ENCODE results near the gene GRM8.

The GRM8 gene

DNA sequence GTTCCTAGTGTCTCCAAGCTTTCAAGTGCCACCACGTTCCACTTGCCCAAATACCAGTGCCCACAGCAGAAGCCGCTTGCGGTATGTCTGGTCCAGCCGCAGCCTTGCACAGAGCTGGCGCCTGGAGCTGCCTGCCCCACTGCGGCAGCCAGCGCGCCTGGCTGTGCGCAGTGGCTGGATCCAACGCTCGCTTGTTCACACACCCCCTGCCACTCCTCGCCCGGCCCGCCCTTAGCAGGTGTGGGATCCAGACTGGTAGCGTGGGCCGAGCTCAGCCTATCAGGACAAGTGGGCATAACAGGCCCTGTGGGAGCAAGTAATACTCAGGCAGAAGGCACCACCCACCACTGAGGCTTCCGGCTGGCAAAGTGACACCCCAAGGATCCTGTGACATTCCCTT is 294.4 kb downstream of the GRM8 start:
- DNase-seq (ENCODE audit: low read depth) = no peak
- H3K4me3 ChIP-seq (ENCODE audit: low read length) = no peak overlapping the region
- TF ChIP-seq, protein P1, sequence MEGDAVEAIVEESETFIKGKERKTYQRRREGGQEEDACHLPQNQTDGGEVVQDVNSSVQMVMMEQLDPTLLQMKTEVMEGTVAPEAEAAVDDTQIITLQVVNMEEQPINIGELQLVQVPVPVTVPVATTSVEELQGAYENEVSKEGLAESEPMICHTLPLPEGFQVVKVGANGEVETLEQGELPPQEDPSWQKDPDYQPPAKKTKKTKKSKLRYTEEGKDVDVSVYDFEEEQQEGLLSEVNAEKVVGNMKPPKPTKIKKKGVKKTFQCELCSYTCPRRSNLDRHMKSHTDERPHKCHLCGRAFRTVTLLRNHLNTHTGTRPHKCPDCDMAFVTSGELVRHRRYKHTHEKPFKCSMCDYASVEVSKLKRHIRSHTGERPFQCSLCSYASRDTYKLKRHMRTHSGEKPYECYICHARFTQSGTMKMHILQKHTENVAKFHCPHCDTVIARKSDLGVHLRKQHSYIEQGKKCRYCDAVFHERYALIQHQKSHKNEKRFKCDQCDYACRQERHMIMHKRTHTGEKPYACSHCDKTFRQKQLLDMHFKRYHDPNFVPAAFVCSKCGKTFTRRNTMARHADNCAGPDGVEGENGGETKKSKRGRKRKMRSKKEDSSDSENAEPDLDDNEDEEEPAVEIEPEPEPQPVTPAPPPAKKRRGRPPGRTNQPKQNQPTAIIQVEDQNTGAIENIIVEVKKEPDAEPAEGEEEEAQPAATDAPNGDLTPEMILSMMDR (IDR thresholded peaks at IDR 0.05; ENCODE audit: insufficient read depth, low read depth, low read length, missing control alignments) = no peak

DNA sequence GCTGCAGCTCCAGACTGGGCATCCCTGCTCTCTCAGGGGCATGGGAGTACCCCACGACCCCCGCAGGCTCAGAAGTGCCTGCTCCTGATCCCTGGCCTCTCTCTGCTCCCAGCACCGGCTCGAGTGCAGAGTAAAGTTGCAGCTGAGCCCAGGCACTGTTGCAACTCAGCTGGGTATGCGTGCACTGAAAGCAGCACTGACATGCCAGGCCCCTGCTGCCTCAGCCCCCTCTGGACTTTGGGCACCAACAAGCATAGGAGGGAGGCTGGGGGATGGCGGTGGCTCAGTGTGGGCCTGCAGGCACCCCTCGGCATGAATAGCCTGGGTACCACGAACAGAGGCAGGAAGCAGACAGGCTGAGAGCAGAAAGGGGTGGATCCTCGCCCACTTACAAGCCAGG is 295.3 kb downstream of the GRM8 start:
- DNase-seq (ENCODE audit: low read depth) = no peak
- TF ChIP-seq, protein P1 (IDR thresholded peaks at IDR 0.05; ENCODE audit: insufficient read depth, low read depth, low read length, missing control alignments) = no peak

GRCh38 chr7:126953461-126953860 is 299.3 kb downstream of the GRM8 start:
- DNase-seq (ENCODE audit: low read depth) = no peak
- TF ChIP-seq, protein P1 (IDR thresholded peaks at IDR 0.05; ENCODE audit: insufficient read depth, low read depth, low read length, missing control alignments) = no peak
- H3K4me3 ChIP-seq (ENCODE audit: low read length) = no peak overlapping the region

More for the DNA sequence above, 295.3 kb downstream of the GRM8 start:
- H3K4me3 ChIP-seq (ENCODE audit: low read length) = no peak overlapping the region

- no peak overlapping the region for H3K4me3 ChIP-seq (ENCODE audit: low read length)
- no peak for DNase-seq (ENCODE audit: low read depth)
- TF ChIP-seq, protein P1 (IDR thresholded peaks at IDR 0.05; ENCODE audit: insufficient read depth, low read depth, low read length, missing control alignments) = no peak
Observed at GRCh38 chr7:126948664-126949063, 304.1 kb downstream of the GRM8 start.

DNA sequence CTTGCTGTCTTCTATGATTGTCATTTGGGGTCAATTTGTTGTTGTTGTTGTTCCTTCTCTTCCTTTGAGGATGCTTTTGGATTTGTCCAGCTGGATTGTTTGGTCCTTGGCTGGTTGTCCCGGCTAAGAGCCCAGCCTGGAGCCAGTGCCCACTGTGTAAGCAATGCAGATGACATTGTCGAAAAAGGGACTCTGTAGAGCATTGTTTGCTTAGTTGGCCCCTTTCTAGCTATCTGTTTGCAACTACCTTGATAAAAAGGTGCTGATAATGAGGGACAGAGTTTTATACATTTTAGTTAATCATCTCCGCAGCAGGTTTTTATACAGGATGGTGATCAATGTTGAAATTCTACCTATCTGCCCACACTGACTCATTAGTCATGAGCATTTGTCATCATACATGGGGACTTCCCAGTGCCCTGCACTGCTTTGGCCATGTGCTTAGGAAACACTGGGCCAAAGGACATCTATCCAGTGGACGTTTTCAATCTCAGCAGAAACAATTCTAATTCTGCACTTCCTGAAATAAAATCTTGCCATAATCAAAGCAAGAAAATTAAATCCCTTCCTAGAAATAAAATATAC is 311.9 kb downstream of the GRM8 start:
- TF ChIP-seq, protein P1 (IDR thresholded peaks at IDR 0.05; ENCODE audit: insufficient read depth, low read depth, low read length, missing control alignments) = no peak
- H3K4me3 ChIP-seq (ENCODE audit: low read length) = no peak overlapping the region
- DNase-seq (ENCODE audit: low read depth) = peak; percentile 4

DNA sequence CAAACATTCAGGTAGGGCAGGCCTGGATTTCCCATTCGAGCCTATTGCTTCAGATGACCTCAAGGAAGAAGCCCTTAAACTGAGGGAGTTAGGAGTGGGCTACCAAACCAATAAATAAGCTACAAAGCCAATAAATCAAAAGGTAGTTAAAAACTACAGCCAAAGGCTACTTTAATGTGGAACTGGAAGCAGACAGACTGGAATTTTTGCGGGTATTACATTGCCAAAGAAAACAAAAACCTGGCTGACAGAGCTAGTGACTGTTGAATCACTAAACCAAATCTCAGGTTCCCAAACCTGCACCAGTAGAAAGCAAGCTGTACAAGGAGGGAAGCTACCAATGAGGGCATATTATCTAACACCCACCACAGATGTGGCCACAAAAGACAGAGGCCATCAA is 315.6 kb downstream of the GRM8 start:
- TF ChIP-seq, protein P1 (IDR thresholded peaks at IDR 0.05; ENCODE audit: insufficient read depth, low read depth, low read length, missing control alignments) = no peak
- peak; percentile 11 for DNase-seq (ENCODE audit: low read depth)
- no peak overlapping the region for H3K4me3 ChIP-seq (ENCODE audit: low read length)

DNA sequence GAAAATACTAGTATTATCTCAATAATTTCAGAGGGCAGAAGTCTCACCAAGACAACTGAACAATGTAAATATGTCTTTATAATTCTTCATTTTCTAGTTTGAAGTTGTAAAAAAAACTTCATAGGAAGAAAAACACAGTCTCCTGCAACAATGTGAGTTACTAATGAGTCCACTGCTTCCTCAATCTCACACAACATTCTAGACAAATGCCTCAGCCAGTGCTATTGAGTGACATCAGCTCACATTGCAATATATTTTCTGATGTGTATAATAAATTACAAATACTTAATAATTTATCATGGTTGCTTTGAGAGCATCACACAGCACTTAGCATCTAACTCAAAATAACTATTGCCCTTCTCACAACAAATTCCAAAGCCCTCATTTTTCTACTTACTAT is 321.2 kb downstream of the GRM8 start:
- no peak for DNase-seq (ENCODE audit: low read depth)
- H3K4me3 ChIP-seq (ENCODE audit: low read length) = no peak overlapping the region
- TF ChIP-seq, protein P1 (IDR thresholded peaks at IDR 0.05; ENCODE audit: insufficient read depth, low read depth, low read length, missing control alignments) = no peak

Measured in epithelial cell of esophagus (primary cell).